Right atrium auricular region (tissue), 2 donors: ENCODE measurements around the gene PZP. TPM values are rescaled to one million over a fixed set of nuclear protein-coding genes. Genes with fewer than 3 reads are reported as not detected.
A peak's percentile ranks its signal among the peaks of the same experiment; 100 is the strongest.
"Not testable (repeated sequence)": the region's sequence is repeated elsewhere in the genome, so short reads cannot be mapped to it uniquely, and the experiment has no call there.

ENCODE experiments used
- DNase-seq: peaks from one replicate; pipeline ENCODE4 v3.0.0-alpha.2; 2019; ENCODE audit warnings: low spot score
- H3K27ac ChIP-seq, 2 donors: fragments of 200-600 bp; sonication (generic); 1 replicate in 1 of 2; 2 replicates in 1 of 2; pipeline ENCODE4 v1.5.1; 2016 to 2019
- H3K27me3 ChIP-seq, 2 donors: fragments of 200-600 bp; sonication (generic); one replicate each; pipeline versions ENCODE4 v1.5.1 to v1.6.0; 2017 to 2019
- H3K36me3 ChIP-seq: fragments of 200-600 bp; sonication (generic); one replicate; pipeline ENCODE4 v1.5.1; 2016
- H3K4me1 ChIP-seq, 2 donors: fragments of 200-600 bp; sonication (generic); one replicate each; pipeline versions ENCODE4 v1.5.1 to v1.6.0; 2017 to 2019
- H3K4me3 ChIP-seq, 2 donors: fragments of 200-600 bp; sonication (generic); 1 replicate in 1 of 2; 2 replicates in 1 of 2; pipeline ENCODE4 v1.5.1; 2017 to 2019; ENCODE audit warnings: mild to moderate bottlenecking in 1 of 2, moderate library complexity in 1 of 2
- H3K9me3 ChIP-seq, 2 donors: fragments of 200-600 bp; sonication (generic); one replicate each; pipeline ENCODE4 v1.5.1; 2019
- total RNA-seq, 2 donors: library from RNA; depleted of rRNA; stranded (reverse); fragments of >200 nt; gene quantifications; one replicate each; pipeline ENCODE4 v1.1.0, GENCODE V29; 2016
- TF ChIP-seq, protein P1 (sequence below), 2 donors: fragments of 200-600 bp; sonication (generic); IDR thresholded peaks; one replicate each; pipeline ENCODE4 v1.5.1; 2019; ENCODE audit warnings: antibody characterized with exemption in 2 of 2

PZP gene
- total RNA-seq, 2 donors from 2014 or later: not detected

GRCh38 chr12:9184276-9184675 lies 23.9 kb downstream of the PZP start:
- TF ChIP-seq, protein P1, sequence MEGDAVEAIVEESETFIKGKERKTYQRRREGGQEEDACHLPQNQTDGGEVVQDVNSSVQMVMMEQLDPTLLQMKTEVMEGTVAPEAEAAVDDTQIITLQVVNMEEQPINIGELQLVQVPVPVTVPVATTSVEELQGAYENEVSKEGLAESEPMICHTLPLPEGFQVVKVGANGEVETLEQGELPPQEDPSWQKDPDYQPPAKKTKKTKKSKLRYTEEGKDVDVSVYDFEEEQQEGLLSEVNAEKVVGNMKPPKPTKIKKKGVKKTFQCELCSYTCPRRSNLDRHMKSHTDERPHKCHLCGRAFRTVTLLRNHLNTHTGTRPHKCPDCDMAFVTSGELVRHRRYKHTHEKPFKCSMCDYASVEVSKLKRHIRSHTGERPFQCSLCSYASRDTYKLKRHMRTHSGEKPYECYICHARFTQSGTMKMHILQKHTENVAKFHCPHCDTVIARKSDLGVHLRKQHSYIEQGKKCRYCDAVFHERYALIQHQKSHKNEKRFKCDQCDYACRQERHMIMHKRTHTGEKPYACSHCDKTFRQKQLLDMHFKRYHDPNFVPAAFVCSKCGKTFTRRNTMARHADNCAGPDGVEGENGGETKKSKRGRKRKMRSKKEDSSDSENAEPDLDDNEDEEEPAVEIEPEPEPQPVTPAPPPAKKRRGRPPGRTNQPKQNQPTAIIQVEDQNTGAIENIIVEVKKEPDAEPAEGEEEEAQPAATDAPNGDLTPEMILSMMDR (IDR thresholded peaks at IDR 0.05): no peak
- no peaks in the 10 kb centered on the region for H3K9me3 ChIP-seq
- H3K27me3 ChIP-seq: no peaks in the 10 kb centered on the region
- no peaks in the 10 kb centered on the region for H3K4me1 ChIP-seq
- H3K27ac ChIP-seq: no peak overlapping the region
- H3K4me3 ChIP-seq: no peak overlapping the region
- H3K36me3 ChIP-seq: no peaks in the 10 kb centered on the region
- no peak for DNase-seq

DNA sequence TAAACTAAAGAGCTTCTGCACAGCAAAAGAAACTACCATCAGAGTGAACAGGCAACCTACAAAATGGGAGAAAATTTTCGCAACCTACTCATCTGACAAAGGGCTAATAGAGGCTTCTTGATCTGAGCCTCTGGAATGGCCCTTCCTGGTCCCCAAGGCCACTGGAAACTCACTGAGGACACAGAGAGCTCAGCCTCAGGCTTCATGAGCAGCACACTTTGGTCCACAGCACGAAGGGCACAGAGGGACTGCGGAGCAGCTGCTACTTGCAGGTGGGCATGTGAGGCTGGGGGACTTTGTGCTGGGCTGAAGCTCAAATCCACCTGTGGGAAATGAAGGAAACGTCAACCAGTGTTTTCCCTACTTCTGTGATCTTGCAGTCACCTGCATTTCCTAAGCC lies 27.4 kb downstream of the PZP start:
- DNase-seq: no peak
- Histone ChIP-seq H3K27ac (no peak overlapping the region), H3K27me3 (no peaks in the 10 kb centered on the region), H3K4me1 (no peaks in the 10 kb centered on the region), H3K4me3 (no peak overlapping the region), H3K9me3 (peaks cover 0 to 4% of the 10 kb centered on the region in 2 donors), H3K36me3 (no peaks in the 10 kb centered on the region)
- TF ChIP-seq, protein P1 (IDR thresholded peaks at IDR 0.05): no peak

- Histone ChIP-seq H3K4me1 (no peaks in the 10 kb centered on the region), H3K36me3 (no peaks in the 10 kb centered on the region), H3K4me3 (no peak overlapping the region), H3K27me3 (no peaks in the 10 kb centered on the region), H3K27ac (no peak overlapping the region), H3K9me3 (peaks cover 0 to 7% of the 10 kb centered on the region in 2 donors)
- no peak for DNase-seq
- TF ChIP-seq, protein P1 (IDR thresholded peaks at IDR 0.05): no peak
Measured at GRCh38 chr12:9179781-9180180, 28.4 kb downstream of the PZP start.

GRCh38 chr12:9169979-9170634 lies 38.1 kb downstream of the PZP start:
- Histone ChIP-seq H3K27me3 (no peaks in the 10 kb centered on the region), H3K4me3 (no peak overlapping the region), H3K27ac (peak overlapping the region in 1 of 2 donors; percentile 36), H3K9me3 (no peaks in the 10 kb centered on the region), H3K36me3 (no peaks in the 10 kb centered on the region), H3K4me1 (no peaks in the 10 kb centered on the region)
- TF ChIP-seq, protein P1 (IDR thresholded peaks at IDR 0.05): no peak
- DNase-seq: no peak

- H3K9me3 ChIP-seq, H3K4me1 ChIP-seq, H3K4me3 ChIP-seq, H3K36me3 ChIP-seq, DNase-seq, H3K27ac ChIP-seq, H3K27me3 ChIP-seq: not testable (repeated sequence)
Measured at GRCh38 chr12:9167345-9167744, 40.9 kb downstream of the PZP start.

DNA sequence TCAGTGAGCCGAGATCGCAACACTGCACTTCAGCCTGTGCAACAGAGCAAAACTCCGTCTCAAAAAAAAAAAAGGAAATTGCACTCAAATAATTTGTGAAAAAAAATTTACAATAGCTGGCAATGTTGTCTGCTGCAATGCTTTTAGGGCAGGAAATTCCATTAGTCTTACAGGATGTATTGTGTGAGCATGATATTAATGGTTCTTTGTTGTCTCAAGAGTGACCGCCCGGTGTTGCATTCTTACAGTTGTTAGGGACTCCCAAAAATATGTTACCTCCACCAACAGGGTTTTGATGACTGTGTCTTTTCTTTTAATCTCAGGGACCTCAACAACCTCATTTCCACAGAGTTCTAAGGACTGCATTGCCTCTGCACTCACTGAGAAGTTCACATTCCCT lies 44.8 kb downstream of the PZP start:
- Histone ChIP-seq H3K27ac (peak overlapping the region in 1 of 2 donors; percentile 41), H3K4me1 (no peaks in the 10 kb centered on the region), H3K36me3 (no peaks in the 10 kb centered on the region), H3K27me3 (no peaks in the 10 kb centered on the region), H3K9me3 (no peaks in the 10 kb centered on the region), H3K4me3 (no peak overlapping the region)
- TF ChIP-seq, protein P1 (IDR thresholded peaks at IDR 0.05): no peak
- DNase-seq: no peak
